Panc1 (cell line): ENCODE measurements around the gene CD40LG. TPM values are rescaled to one million over a fixed set of nuclear protein-coding genes. Genes with fewer than 3 reads are reported as not detected.

Experiments used
- ATAC-seq: fragments of 200-7000 bp; cut with Tn5 transposase; 2 replicates; pipeline ENCODE4 v1.9.1; 2020; ENCODE audit warnings: mild to moderate bottlenecking, moderate library complexity
- BruUV-seq: library from RNA; stranded (reverse); fragments of 400-500 nt; replicated peaks from 2 replicates; lab custom pipeline; 2021; lab: Mats Ljungman, UMichigan
- CTCF ChIA-PET: fragments of 300-600 bp; sonication (Branson Sonifier 250); formaldehyde crosslinking; loops from one replicate; lab custom pipeline; 2022; ENCODE audit warnings: antibody characterized with exemption; lab: Charles Lee
- POLR2A ChIA-PET: fragments of 300-600 bp; sonication (Branson Sonifier 250); formaldehyde crosslinking; loops from one replicate; lab custom pipeline; 2022; ENCODE audit warnings: antibody characterized with exemption; lab: Charles Lee
- DNase-seq: peaks from one replicate; pipeline ENCODE4 v3.0.0-alpha.2; 2010; ENCODE audit warnings: low read depth, low spot score
- H3K27ac ChIP-seq: 2 replicates; pipeline ENCODE4 v1.5.1; 2011; ENCODE audit warnings: mild to moderate bottlenecking, low read length, inconsistent platforms
- H3K27me3 ChIP-seq: fragments of 200-500 bp; sonication (Bioruptor generic); 2 replicates; pipeline ENCODE4 v1.6.0; 2014; ENCODE audit warnings: low read length, inconsistent platforms; ENCODE audit not compliant: control insufficient read depth, insufficient read depth
- H3K36me3 ChIP-seq: fragments of 200-500 bp; sonication (Bioruptor generic); 2 replicates; pipeline ENCODE4 v1.5.1; 2014; ENCODE audit warnings: inconsistent platforms, mild to moderate bottlenecking, low read length, moderate library complexity; ENCODE audit not compliant: control insufficient read depth, insufficient read depth
- H3K4me1 ChIP-seq: 2 replicates; pipeline ENCODE4 v1.5.1; 2011; ENCODE audit warnings: inconsistent platforms, mild to moderate bottlenecking, low read length, moderate library complexity; ENCODE audit not compliant: control insufficient read depth, insufficient read depth
- H3K4me3 ChIP-seq, 2 experiments: 2 replicates each; pipeline ENCODE4 v1.5.1; 2011 to 2012; ENCODE audit warnings: low read depth in 2 of 2, low read length in 2 of 2, mild to moderate bottlenecking in 2 of 2, inconsistent platforms in 1 of 2, moderate library complexity in 1 of 2
- H3K9me3 ChIP-seq: fragments of 200-500 bp; sonication (Bioruptor generic); 2 replicates; pipeline ENCODE4 v1.5.1; 2014; ENCODE audit warnings: low read depth, mild to moderate bottlenecking, inconsistent platforms, low read length, moderate library complexity; ENCODE audit not compliant: control insufficient read depth, insufficient read depth
- CTCF ChIP-seq: fragments of 450-650 bp; IDR thresholded peaks from 2 replicates; pipeline ENCODE4 v1.5.1; 2017; ENCODE audit warnings: mild to moderate bottlenecking
- POLR2AphosphoS5 ChIP-seq: IDR thresholded peaks from 2 replicates; pipeline ENCODE4 v1.6.1; 2012; ENCODE audit warnings: mild to moderate bottlenecking, low read depth, low read length, moderate library complexity
- REST ChIP-seq, 2 experiments: IDR thresholded peaks; 2 replicates each; pipeline ENCODE4 v1.6.1; 2011 to 2012; ENCODE audit warnings: low read depth in 2 of 2, control low read depth in 1 of 2, low read length in 1 of 2, mild to moderate bottlenecking in 1 of 2, moderate library complexity in 1 of 2; ENCODE audit not compliant: insufficient read depth in 1 of 2
- SIN3A ChIP-seq: IDR thresholded peaks from 2 replicates; pipeline ENCODE4 v1.6.1; 2012; ENCODE audit warnings: low read depth, mild to moderate bottlenecking, low read length, moderate library complexity, borderline replicate concordance; ENCODE audit not compliant: insufficient read depth
- TCF7L2 ChIP-seq: IDR thresholded peaks from 2 replicates; pipeline ENCODE4 v1.6.1; 2011; ENCODE audit warnings: mild to moderate bottlenecking, low read depth, low read length, inconsistent platforms
- in situ Hi-C: cut with HindIII; loops from 2 replicates; pipeline ENCODE4 v1.10.0; 2016; ENCODE audit warnings: low sequenced_read_pairs, low pct_unique_long_range_greater_than_20kb
- intact Hi-C: fragments of 100-400 bp; cut with micrococcal nuclease; formaldehyde crosslinking; loops from one replicate; pipeline ENCODE4 v1.10.0; 2022; ENCODE audit not compliant: unreplicated experiment
- total RNA-seq: library from RNA; stranded (reverse); gene quantifications from one replicate; pipeline ENCODE4 v1.2.1, GENCODE V29; 2021; ENCODE audit not compliant: unreplicated experiment

CD40LG gene
- total RNA-seq, 1 experiment from 2014 or later: not detected

GRCh38 chrX:136671006-136671610, 23.1 kb downstream of the CD40LG start:
- H3K27me3 ChIP-seq: no peaks in the 10 kb centered on the region
- in situ Hi-C loops: no loop called here
- H3K27ac ChIP-seq: no peak overlapping the region
- no peak overlapping the region for H3K4me3 ChIP-seq
- DNase-seq (no peak), ATAC-seq (no peak)
- no peaks in the 10 kb centered on the region for H3K36me3 ChIP-seq
- POLR2A ChIA-PET: no interaction called here
- peaks cover 3% of the 10 kb centered on the region; the same call in 1 of the 2 replicates for H3K4me1 ChIP-seq
- intact Hi-C loops: no loop called here
- TF ChIP-seq TCF7L2: no peak
- no peak for TF ChIP-seq CTCF
- no peak for TF ChIP-seq REST (IDR thresholded peaks at IDR 0.05; ENCODE audit: insufficient read depth in 1 of 2, low read depth in 2 of 2, low read length in 1 of 2)
- TF ChIP-seq POLR2AphosphoS5: no peak
- TF ChIP-seq SIN3A: no peak
- CTCF ChIA-PET: no interaction called here
- no TSS peak for BruUV-seq
- no peaks in the 10 kb centered on the region for H3K9me3 ChIP-seq

- in situ Hi-C loops (no loop called here), intact Hi-C loops (no loop called here)
- DNase-seq (no peak), ATAC-seq (no peak)
- Histone ChIP-seq H3K36me3 (no peaks in the 10 kb centered on the region), H3K9me3 (no peaks in the 10 kb centered on the region), H3K4me1 (no peaks in the 10 kb centered on the region), H3K4me3 (no peak overlapping the region), H3K27me3 (no peaks in the 10 kb centered on the region), H3K27ac (no peak overlapping the region)
- POLR2A ChIA-PET: no interaction called here
- BruUV-seq: no TSS peak
- CTCF ChIA-PET: no interaction called here
- TF ChIP-seq REST (IDR thresholded peaks at IDR 0.05; ENCODE audit: insufficient read depth in 1 of 2, low read depth in 2 of 2, low read length in 1 of 2) (no peak), POLR2AphosphoS5 (no peak), CTCF (no peak), SIN3A (no peak), TCF7L2 (no peak)
Observed at GRCh38 chrX:136674270-136674985, 26.5 kb downstream of the CD40LG start.
